Measurements from ENCODE around the gene IDUA.

IDUA gene

DNA sequence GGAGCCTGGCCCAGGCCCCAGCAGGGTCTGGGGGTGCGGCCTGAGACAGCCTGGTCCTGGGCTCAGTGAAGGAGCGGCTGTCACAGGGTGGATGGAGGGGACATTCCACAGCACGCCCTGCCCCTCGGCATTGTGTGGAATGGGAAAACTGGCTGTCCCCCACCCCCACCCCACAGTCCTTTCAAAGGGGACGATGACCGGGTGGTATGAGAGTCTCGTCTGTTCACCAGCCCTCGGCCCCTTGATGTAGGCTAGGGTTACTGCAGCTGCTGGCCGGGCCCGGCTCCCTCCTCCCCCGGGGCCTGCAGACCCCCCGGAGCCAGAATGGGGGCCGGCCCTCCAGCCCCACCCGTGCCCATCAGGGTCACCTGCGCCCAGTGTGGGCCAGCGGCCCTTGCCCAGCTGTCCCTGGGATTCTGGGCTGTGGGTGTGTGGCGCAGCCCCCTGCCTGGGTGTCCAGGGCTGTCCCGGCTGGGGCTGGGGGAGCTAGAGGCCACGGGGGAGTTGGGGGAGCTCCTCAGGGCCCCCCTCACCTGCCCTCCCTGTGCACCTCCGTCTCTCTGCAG is 36.3 kb downstream of the IDUA start:
- Histone ChIP-seq H3K4me1 (ENCODE audit: insufficient read depth, insufficient read length) (peaks cover 38% of the 10 kb centered on the region), H3K4me3 (ENCODE audit: insufficient read length, low read depth) (no peak overlapping the region), H3K9me3 (ENCODE audit: insufficient read depth, low read length) (no peaks in the 10 kb centered on the region), H3K36me3 (ENCODE audit: insufficient read depth, insufficient read length, low read length) (peaks cover 26% of the 10 kb centered on the region), H3K27me3 (ENCODE audit: insufficient read depth, insufficient read length) (peaks cover 33% of the 10 kb centered on the region), H3K9ac (ENCODE audit: insufficient read length, low read depth) (no peak overlapping the region)
- DNase-seq (ENCODE audit: low read depth, low spot score): no peak
- TF ChIP-seq YY1 (IDR thresholded peaks at IDR 0.05; ENCODE audit: insufficient read depth, insufficient read length) (no peak), SUZ12 (IDR thresholded peaks at IDR 0.05; ENCODE audit: extremely low read depth, insufficient read depth, insufficient read length) (no peak), ZNF274 (IDR thresholded peaks at IDR 0.05; ENCODE audit: low read depth, low read length) (no peak)

DNA sequence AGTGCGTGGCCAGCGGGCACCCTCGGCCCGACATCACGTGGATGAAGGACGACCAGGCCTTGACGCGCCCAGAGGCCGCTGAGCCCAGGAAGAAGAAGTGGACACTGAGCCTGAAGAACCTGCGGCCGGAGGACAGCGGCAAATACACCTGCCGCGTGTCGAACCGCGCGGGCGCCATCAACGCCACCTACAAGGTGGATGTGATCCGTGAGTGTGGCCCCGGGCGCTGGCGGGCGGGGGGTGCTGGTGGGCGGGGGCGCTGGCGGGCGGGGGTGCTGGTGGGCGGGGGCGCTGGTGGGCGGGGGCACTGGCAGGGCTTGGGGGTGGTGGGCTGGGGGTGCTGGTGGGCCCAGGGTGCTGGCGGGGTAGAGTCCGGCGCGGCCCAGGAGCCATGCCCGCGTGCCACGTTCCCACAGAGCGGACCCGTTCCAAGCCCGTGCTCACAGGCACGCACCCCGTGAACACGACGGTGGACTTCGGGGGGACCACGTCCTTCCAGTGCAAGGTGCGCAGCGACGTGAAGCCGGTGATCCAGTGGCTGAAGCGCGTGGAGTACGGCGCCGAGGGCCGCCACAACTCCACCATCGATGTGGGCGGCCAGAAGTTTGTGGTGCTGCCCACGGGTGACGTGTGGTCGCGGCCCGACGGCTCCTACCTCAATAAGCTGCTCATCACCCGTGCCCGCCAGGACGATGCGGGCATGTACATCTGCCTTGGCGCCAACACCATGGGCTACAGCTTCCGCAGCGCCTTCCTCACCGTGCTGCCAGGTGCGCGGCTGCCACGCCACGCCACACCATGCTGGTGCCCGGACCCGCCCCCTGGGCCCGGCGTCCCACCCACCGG is 37.3 kb downstream of the IDUA start:
- Histone ChIP-seq H3K9ac (ENCODE audit: insufficient read length, low read depth) (no peak overlapping the region), H3K9me3 (ENCODE audit: insufficient read depth, low read length) (no peaks in the 10 kb centered on the region), H3K27me3 (ENCODE audit: insufficient read depth, insufficient read length) (peaks cover 27% of the 10 kb centered on the region), H3K4me3 (ENCODE audit: insufficient read length, low read depth) (no peak overlapping the region), H3K36me3 (ENCODE audit: insufficient read depth, insufficient read length, low read length) (peaks cover 26% of the 10 kb centered on the region), H3K4me1 (ENCODE audit: insufficient read depth, insufficient read length) (peaks cover 30% of the 10 kb centered on the region)
- DNase-seq (ENCODE audit: low read depth, low spot score): no peak
- TF ChIP-seq ZNF274 (IDR thresholded peaks at IDR 0.05; ENCODE audit: low read depth, low read length) (no peak), SUZ12 (IDR thresholded peaks at IDR 0.05; ENCODE audit: extremely low read depth, insufficient read depth, insufficient read length) (no peak), YY1 (IDR thresholded peaks at IDR 0.05; ENCODE audit: insufficient read depth, insufficient read length) (no peak)

DNA sequence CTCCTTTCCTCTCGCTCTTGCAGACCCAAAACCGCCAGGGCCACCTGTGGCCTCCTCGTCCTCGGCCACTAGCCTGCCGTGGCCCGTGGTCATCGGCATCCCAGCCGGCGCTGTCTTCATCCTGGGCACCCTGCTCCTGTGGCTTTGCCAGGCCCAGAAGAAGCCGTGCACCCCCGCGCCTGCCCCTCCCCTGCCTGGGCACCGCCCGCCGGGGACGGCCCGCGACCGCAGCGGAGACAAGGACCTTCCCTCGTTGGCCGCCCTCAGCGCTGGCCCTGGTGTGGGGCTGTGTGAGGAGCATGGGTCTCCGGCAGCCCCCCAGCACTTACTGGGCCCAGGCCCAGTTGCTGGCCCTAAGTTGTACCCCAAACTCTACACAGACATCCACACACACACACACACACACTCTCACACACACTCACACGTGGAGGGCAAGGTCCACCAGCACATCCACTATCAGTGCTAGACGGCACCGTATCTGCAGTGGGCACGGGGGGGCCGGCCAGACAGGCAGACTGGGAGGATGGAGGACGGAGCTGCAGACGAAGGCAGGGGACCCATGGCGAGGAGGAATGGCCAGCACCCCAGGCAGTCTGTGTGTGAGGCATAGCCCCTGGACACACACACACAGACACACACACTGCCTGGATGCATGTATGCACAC is 38.2 kb downstream of the IDUA start:
- TF ChIP-seq ZNF274 (IDR thresholded peaks at IDR 0.05; ENCODE audit: low read depth, low read length) (no peak), SUZ12 (IDR thresholded peaks at IDR 0.05; ENCODE audit: extremely low read depth, insufficient read depth, insufficient read length) (no peak), YY1 (IDR thresholded peaks at IDR 0.05; ENCODE audit: insufficient read depth, insufficient read length) (no peak)
- Histone ChIP-seq H3K9me3 (ENCODE audit: insufficient read depth, low read length) (no peaks in the 10 kb centered on the region), H3K36me3 (ENCODE audit: insufficient read depth, insufficient read length, low read length) (peaks cover 26% of the 10 kb centered on the region), H3K4me1 (ENCODE audit: insufficient read depth, insufficient read length) (peaks cover 25% of the 10 kb centered on the region), H3K27me3 (ENCODE audit: insufficient read depth, insufficient read length) (peaks cover 20% of the 10 kb centered on the region), H3K4me3 (ENCODE audit: insufficient read length, low read depth) (no peak overlapping the region), H3K9ac (ENCODE audit: insufficient read length, low read depth) (no peak overlapping the region)
- DNase-seq (ENCODE audit: low read depth, low spot score): no peak

DNA sequence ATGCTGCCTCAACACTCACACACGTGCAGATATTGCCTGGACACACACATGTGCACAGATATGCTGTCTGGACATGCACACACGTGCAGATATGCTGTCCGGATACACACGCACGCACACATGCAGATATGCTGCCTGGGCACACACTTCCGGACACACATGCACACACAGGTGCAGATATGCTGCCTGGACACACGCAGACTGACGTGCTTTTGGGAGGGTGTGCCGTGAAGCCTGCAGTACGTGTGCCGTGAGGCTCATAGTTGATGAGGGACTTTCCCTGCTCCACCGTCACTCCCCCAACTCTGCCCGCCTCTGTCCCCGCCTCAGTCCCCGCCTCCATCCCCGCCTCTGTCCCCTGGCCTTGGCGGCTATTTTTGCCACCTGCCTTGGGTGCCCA is 39.3 kb downstream of the IDUA start:
- TF ChIP-seq SUZ12 (IDR thresholded peaks at IDR 0.05; ENCODE audit: extremely low read depth, insufficient read depth, insufficient read length) (no peak), ZNF274 (IDR thresholded peaks at IDR 0.05; ENCODE audit: low read depth, low read length) (no peak), YY1 (IDR thresholded peaks at IDR 0.05; ENCODE audit: insufficient read depth, insufficient read length) (no peak)
- Histone ChIP-seq H3K4me1 (ENCODE audit: insufficient read depth, insufficient read length) (peaks cover 30% of the 10 kb centered on the region), H3K4me3 (ENCODE audit: insufficient read length, low read depth) (no peak overlapping the region), H3K9ac (ENCODE audit: insufficient read length, low read depth) (no peak overlapping the region), H3K9me3 (ENCODE audit: insufficient read depth, low read length) (no peaks in the 10 kb centered on the region), H3K36me3 (ENCODE audit: insufficient read depth, insufficient read length, low read length) (peaks cover 26% of the 10 kb centered on the region), H3K27me3 (ENCODE audit: insufficient read depth, insufficient read length) (peaks cover 16% of the 10 kb centered on the region)
- DNase-seq (ENCODE audit: low read depth, low spot score): no peak

DNA sequence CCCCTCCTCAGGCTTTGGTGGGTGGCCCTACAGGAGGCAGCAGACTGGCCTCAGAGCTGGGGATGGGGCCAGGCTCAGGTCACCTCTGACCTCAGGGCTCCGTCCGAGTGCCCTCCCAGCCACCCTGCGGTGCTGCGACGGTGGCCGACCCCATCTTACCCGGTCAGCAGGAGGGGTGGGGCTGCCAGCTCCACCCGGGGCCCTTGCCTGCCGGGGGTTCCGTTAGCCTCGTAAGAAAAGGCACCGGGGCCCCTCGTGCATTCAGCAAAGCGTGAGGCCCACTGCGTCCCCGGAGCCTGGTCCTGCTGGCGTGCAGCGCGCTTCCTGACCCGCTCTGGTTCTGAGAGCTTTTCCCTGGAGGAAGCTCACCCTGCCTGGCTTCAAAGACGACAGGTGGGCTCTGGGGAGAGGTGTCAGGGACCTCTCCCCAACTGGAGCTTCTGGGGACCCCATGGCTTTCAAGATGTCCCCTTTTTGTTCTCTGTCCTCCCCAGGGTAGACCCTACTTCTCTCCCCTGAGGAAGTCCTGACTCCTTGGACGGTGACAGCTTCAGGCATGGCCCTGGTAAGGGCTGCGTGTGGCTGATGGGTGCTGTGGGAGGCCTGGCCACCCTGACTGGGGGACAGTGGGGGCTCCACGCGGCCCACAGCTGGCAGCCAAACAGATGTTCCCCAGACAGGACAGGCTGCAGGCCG is 40.5 kb downstream of the IDUA start:
- Histone ChIP-seq H3K4me1 (ENCODE audit: insufficient read depth, insufficient read length) (peaks cover 27% of the 10 kb centered on the region), H3K36me3 (ENCODE audit: insufficient read depth, insufficient read length, low read length) (peaks cover 23% of the 10 kb centered on the region), H3K9me3 (ENCODE audit: insufficient read depth, low read length) (no peaks in the 10 kb centered on the region)

DNA sequence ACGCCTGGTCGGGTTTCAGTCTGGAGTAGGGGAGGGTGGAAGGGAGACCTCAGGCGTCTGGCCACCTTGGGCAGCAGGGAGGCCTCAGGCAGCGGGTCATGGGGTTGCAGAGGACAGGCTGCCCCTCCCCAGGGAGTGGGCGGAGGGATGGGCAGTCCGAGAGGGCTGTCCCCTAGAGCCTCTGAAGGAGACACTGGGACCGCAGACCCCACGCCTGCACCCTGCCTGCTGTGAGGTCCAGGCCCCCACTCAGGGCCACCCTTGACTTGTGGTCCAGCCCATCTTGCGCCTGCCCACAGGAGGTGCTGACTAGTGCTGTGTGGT is 41.0 kb downstream of the IDUA start:
- Histone ChIP-seq H3K36me3 (ENCODE audit: insufficient read depth, insufficient read length, low read length) (peaks cover 19% of the 10 kb centered on the region), H3K9ac (ENCODE audit: insufficient read length, low read depth) (no peak overlapping the region), H3K27me3 (ENCODE audit: insufficient read depth, insufficient read length) (peaks cover 4% of the 10 kb centered on the region), H3K9me3 (ENCODE audit: insufficient read depth, low read length) (no peaks in the 10 kb centered on the region), H3K4me1 (ENCODE audit: insufficient read depth, insufficient read length) (peaks cover 25% of the 10 kb centered on the region), H3K4me3 (ENCODE audit: insufficient read length, low read depth) (no peak overlapping the region)
- no peak for TF ChIP-seq SUZ12 (IDR thresholded peaks at IDR 0.05; ENCODE audit: extremely low read depth, insufficient read depth, insufficient read length)
- TF ChIP-seq ZNF274 (IDR thresholded peaks at IDR 0.05; ENCODE audit: low read depth, low read length): no peak
- TF ChIP-seq YY1 (IDR thresholded peaks at IDR 0.05; ENCODE audit: insufficient read depth, insufficient read length): no peak
- DNase-seq (ENCODE audit: low read depth, low spot score): no peak

More for the DNA sequence above, 40.5 kb downstream of the IDUA start:
- Histone ChIP-seq H3K4me3 (ENCODE audit: insufficient read length, low read depth) (no peak overlapping the region), H3K27me3 (ENCODE audit: insufficient read depth, insufficient read length) (peaks cover 5% of the 10 kb centered on the region), H3K9ac (ENCODE audit: insufficient read length, low read depth) (no peak overlapping the region)
- TF ChIP-seq ZNF274 (IDR thresholded peaks at IDR 0.05; ENCODE audit: low read depth, low read length) (no peak), YY1 (IDR thresholded peaks at IDR 0.05; ENCODE audit: insufficient read depth, insufficient read length) (no peak), SUZ12 (IDR thresholded peaks at IDR 0.05; ENCODE audit: extremely low read depth, insufficient read depth, insufficient read length) (no peak)
- DNase-seq (ENCODE audit: low read depth, low spot score): no peak

Data from NT2/D1 (cell line).